Ovary (tissue), 9 donors: Measurements from ENCODE around the gene CSTPP1. TPM values are rescaled to one million over a fixed set of nuclear protein-coding genes. Genes with fewer than 3 reads are reported as not detected.

Experiments
- DNase-seq, 5 donors: peaks; one replicate each; pipeline ENCODE4 v3.0.0-alpha.2; 2019 to 2020
- H3K27ac ChIP-seq, 2 donors: fragments of 200-600 bp; one replicate each; pipeline versions ENCODE4 v1.5.1 to v1.8.0; 2019 to 2022
- H3K27me3 ChIP-seq: fragments of 200-600 bp; one replicate; pipeline ENCODE4 v1.8.0; 2022
- H3K36me3 ChIP-seq: fragments of 200-600 bp; sonication (generic); one replicate; pipeline ENCODE4 v1.5.1; 2019
- H3K4me1 ChIP-seq: one replicate; pipeline ENCODE4 v1.8.1; 2013; ENCODE audit warnings: mild to moderate bottlenecking, moderate library complexity; ENCODE audit not compliant: insufficient read depth
- H3K4me3 ChIP-seq: fragments of 200-600 bp; sonication (generic); one replicate; pipeline ENCODE4 v1.5.1; 2017
- H3K9me3 ChIP-seq, 2 donors: fragments of 200-600 bp in 1 of 2; sonication (generic) in 1 of 2; one replicate each; pipeline versions ENCODE4 v1.5.1 to v1.8.1; 2013 to 2019; ENCODE audit warnings: mild to moderate bottlenecking in 1 of 2, moderate library complexity in 1 of 2
- CTCF ChIP-seq, 3 donors: fragments of 450-650 bp in 2 of 3; fragments of 200-600 bp in 1 of 3; IDR thresholded peaks; one replicate each; pipeline versions ENCODE4 v1.5.1 to v1.8.0; 2016 to 2022; ENCODE audit warnings: antibody characterized with exemption in 3 of 3, mild to moderate bottlenecking in 1 of 3
- EP300 ChIP-seq: sonication (generic); formaldehyde crosslinking; IDR thresholded peaks from one replicate; pipeline ENCODE4 v1.6.1; 2017; ENCODE audit warnings: antibody characterized with exemption
- POLR2A ChIP-seq: fragments of 450-650 bp; IDR thresholded peaks from one replicate; pipeline ENCODE4 v1.6.1; 2017; ENCODE audit warnings: antibody characterized with exemption, mild to moderate bottlenecking, moderate library complexity
- WGBS, 3 donors: extraction: QIAGEN DNeasy Blood & Tissue Kit in 1 of 3; methylation state at CpG; one replicate each; pipeline versions ENCODE4 v1.1.5 to v1.1.7; 2013 to 2017; 5-methylcytosine and 5-hydroxymethylcytosine counted together
- intact Hi-C, 4 donors: fragments of 100-400 bp; cut with DNase I; formaldehyde crosslinking; loops; one replicate each; pipeline versions ENCODE4 v1.11.0 to v1.15.1; 2022 to 2023
- polyA plus RNA-seq, 2 donors: library from polyadenylated mRNA; stranded (reverse); fragments of 200-250 nt in 1 of 2; fragments of 350-450 nt in 1 of 2; fragmentation: Illumina TruSeq in 1 of 2; extraction: RNeasy Lipid Tissue Mini Kit (QIAGEN cat#74804) in 1 of 2; gene quantifications; one replicate each; pipeline ENCODE4 v1.2.3, GENCODE V29; 2013 to 2014
- total RNA-seq, 7 donors: library from RNA; depleted of rRNA in 2 of 7; stranded (reverse); fragments of >200 nt in 2 of 7; fragmentation: NEBNext Ultra II Directional in 3 of 7; extraction: Animal tissue kit (Norgen Biotek cat#: 25700) in 3 of 7; gene quantifications; one replicate each; pipeline versions ENCODE4 v1.1.0 to v1.2.4, GENCODE V29; 2016 to 2023
- donor health status: DM: no; HTN: no; CAD: no; lungs with moderate emphysema.
- donor health status: DM: no; HTN: no; CAD: no.
- donor health status: Bipolar disorder and iron deficiency.
- donor health status: DM: yes; HTN: yes; CAD: no.
- donor health status: DM: no; HTN: no; CAD: no.
- donor health status: DM: yes; HTN: yes; CAD: no.

Gene CSTPP1
- total and polyA plus RNA-seq, 9 donors, result 20.3 to 42.6 (median 25.6) TPM

DNA sequence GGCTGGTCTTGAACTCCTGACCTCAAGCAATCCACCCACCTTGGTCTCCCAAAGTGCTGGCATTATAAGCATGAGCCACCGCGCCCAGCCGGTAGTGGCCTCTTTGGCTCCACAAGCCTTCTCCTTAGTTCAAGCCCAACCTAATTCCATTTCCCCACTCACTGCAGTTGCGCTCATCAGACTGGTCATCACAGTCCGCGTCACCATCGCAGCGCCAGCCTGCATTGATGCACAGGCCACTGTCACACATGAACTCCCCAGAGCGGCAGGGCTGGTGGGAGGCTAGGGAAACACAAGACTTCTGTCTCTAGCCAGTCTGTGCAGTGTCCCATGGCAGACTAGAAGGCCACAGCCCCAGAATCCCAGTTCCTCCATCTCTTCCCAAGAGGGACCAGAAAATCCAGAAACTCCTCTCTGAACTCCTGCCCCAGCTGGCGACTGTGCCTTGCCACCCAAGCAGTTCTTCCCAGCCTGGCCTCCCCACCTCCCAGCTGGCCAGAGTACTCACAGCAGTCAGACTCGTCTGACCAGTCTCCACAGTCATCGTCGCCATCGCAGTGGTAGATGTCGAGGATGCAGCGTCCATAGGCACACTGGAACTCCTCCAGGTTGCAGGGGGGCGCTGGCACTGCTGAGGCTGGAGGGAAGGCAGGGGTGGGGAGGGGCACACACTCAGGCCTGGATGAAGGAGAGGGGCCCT lies 38.0 kb upstream of the CSTPP1 start:
- intact Hi-C loops, result loop anchor here in 1 of 4 donors (10.0 kb wide), 1 partner anchor 456 kb away; the partner anchor contains the start of gene MYBPC3
- no peaks in the 10 kb centered on the region for H3K4me1 ChIP-seq
- TF ChIP-seq CTCF (IDR thresholded peaks at IDR 0.05) (no peak), EP300 (no peak), POLR2A (no peak)
- H3K4me3 ChIP-seq, result no peak overlapping the region
- H3K27ac ChIP-seq, result no peak overlapping the region
- H3K9me3 ChIP-seq, result no peaks in the 10 kb centered on the region
- 95 to 97% (median 95%) methylated on average over 17 of the region's 17 CpGs for WGBS, 3 donors
- H3K27me3 ChIP-seq, result no peaks in the 10 kb centered on the region
- no peak for DNase-seq
- H3K36me3 ChIP-seq, result no peaks in the 10 kb centered on the region

DNA sequence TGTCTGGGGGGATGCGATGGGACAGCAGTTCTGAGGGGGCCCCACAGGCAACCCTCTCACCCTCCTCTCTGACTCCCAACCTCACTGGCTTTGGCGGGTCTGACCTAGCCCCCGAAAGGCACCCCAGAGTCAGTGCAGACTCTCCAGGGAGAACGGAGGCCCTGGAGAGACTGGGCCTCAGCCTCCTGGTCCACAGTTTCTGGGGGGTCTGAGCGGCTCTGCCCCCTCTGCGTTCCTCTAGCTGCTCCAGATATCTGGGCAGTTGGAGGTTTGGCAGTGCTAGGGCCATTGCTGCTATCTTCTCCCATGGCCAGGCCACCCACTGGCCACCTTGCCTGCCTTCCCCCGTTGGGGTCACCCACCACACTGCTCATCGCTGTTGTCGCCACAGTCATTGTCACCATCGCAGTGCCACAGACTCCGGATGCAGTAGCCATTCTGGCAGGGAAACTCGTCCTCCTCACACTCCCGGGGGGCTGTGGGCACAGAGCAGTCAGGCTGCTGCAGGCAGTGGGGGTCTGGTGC lies 37.0 kb upstream of the CSTPP1 start:
- Histone ChIP-seq H3K4me3 (no peak overlapping the region), H3K27ac (no peak overlapping the region), H3K4me1 (no peaks in the 10 kb centered on the region), H3K36me3 (no peaks in the 10 kb centered on the region), H3K9me3 (no peaks in the 10 kb centered on the region), H3K27me3 (no peaks in the 10 kb centered on the region)
- WGBS, 3 donors, result 93 to 97% (median 94%) methylated on average over 10 to 13 of the region's 13 CpGs
- no peak for DNase-seq
- intact Hi-C loops, result loop anchor here in 2 of 4 donors (5.0 to 10.0 kb wide), 2 partner anchors 453 to 455 kb away; partner anchors contain the start of gene MYBPC3 (in 2 of the 2)
- TF ChIP-seq CTCF (IDR thresholded peaks at IDR 0.05) (no peak), POLR2A (no peak), EP300 (no peak)

- Histone ChIP-seq H3K27me3 (no peaks in the 10 kb centered on the region), H3K27ac (no peak overlapping the region), H3K4me3 (no peak overlapping the region), H3K9me3 (no peaks in the 10 kb centered on the region), H3K36me3 (no peaks in the 10 kb centered on the region), H3K4me1 (no peaks in the 10 kb centered on the region)
- no peak for TF ChIP-seq EP300
- intact Hi-C loops, result loop anchor here in 1 of 4 donors (5.0 kb wide), 1 partner anchor 452 kb away; the partner anchor contains the start of gene MYBPC3
- WGBS, 3 donors, result 91 to 93% (median 91%) methylated on average over 13 of the region's 13 CpGs
- no peak for DNase-seq
Observed at GRCh38 chr11:46900091-46900746, 36.3 kb upstream of the CSTPP1 start.

DNA sequence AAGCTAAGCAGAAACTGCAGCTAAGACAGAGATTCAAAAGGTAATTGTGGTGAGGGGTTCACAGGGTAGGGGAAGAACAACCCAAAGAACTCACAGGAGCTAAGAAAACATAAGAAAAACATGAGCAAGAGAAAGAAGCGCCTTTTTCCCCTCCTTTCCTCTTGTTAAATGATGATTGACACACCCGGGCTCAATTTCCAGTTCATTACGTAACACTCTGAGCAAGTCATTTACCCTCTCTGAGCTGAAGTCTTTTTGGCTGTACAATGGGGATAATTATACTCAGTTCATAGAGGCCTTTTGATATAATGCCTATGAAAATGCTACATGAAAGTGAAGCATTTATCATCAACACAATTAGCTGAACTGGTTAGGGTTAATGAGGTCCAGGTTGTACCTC lies 35.4 kb upstream of the CSTPP1 start:
- DNase-seq, result no peak
- Histone ChIP-seq H3K9me3 (no peaks in the 10 kb centered on the region), H3K4me3 (no peak overlapping the region), H3K27me3 (no peaks in the 10 kb centered on the region), H3K27ac (no peak overlapping the region), H3K36me3 (no peaks in the 10 kb centered on the region), H3K4me1 (no peaks in the 10 kb centered on the region)
- TF ChIP-seq CTCF (IDR thresholded peaks at IDR 0.05) (no peak), POLR2A (no peak), EP300 (no peak)
- 88 to 91% (median 91%) methylated on average over 3 of the region's 3 CpGs for WGBS, 3 donors
- intact Hi-C loops, result loop anchor here in 1 of 4 donors (5.0 kb wide), 1 partner anchor 451 kb away; the partner anchor contains the start of gene MYBPC3
